ENCODE measurements around the gene ADSL.

- TF ChIP-seq CTCF (IDR thresholded peaks at IDR 0.05) (no peak), POLR2A (IDR thresholded peaks at IDR 0.05) (no peak)
Observed at GRCh38 chr22:40329466-40329865, 16.8 kb upstream of the ADSL start.
